ENCODE measurements around the gene TMUB1.

TMUB1 gene

DNA sequence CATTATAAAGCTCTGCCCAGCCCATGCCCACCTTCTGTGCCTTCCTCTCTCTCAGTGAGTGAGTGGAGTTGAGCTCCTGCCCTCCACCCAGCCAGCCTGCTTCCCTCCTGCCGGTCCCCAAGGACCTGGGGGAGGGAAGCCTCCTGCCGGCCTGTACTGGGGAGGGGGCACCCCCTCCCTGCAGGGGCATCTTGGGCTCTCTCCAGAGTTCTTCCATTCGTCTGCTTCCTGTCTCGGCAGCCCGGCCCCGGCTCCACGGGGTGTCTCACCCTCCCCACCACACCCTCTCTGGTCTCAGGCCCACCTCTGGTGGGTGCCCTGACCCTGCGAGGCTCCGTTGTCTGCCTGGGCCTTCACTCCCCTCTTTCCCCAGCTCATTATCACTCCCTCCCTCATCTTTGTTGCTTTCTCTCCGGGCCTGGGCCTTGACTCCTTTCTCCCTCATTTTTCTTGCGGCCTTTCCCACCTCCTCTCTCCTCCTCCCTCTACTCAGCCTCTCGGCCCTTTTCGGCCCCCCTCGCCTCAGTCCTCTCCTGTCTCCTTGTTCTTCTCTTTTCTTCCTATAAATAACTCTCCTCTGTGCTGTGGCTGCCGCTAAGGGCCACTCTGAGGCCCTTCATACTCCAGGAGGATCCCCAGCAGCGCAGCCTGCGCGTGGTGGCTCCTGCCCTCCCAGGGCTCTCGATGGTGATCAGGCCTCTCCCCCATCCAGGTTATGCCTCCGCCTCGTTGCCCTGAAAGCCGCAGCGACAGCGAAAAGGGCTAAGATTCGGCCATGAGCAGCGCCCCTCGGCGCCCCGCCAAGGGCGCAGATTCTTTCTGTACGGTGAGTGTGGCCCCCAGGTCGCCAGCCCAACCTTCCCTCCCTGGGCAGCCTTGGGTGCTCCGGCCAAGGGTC is 21.8 kb downstream of the TMUB1 start:
- no peak overlapping the region for H3K4me3 ChIP-seq (ENCODE audit: low read length)

GRCh38 chr7:151060416-151061212 is 22.7 kb downstream of the TMUB1 start:
- no peak overlapping the region for H4K8ac ChIP-seq (ENCODE audit: low read depth, low read length)
- peak overlapping the region; percentile 46 for H2AK5ac ChIP-seq (ENCODE audit: low read length)
- peak overlapping the region; percentile 71 for H3K4me3 ChIP-seq (ENCODE audit: low read length)
- no peak overlapping the region for H3K4ac ChIP-seq (ENCODE audit: low read depth, low read length)
- no peak overlapping the region for H3K27ac ChIP-seq (ENCODE audit: low read depth, low read length)
- H3K27me3 ChIP-seq (ENCODE audit: insufficient read depth, low read length, poor library complexity) = no peaks in the 10 kb centered on the region
- H3K4me2 ChIP-seq (ENCODE audit: low read length) = peak overlapping the region; percentile 93
- no peak overlapping the region for H4K5ac ChIP-seq (ENCODE audit: low read length)
- no peak overlapping the region for H2BK15ac ChIP-seq (replicated peaks; ENCODE audit: low read depth)
- no peak overlapping the region for H2BK5ac ChIP-seq (ENCODE audit: low read length)
- H3K9ac ChIP-seq (ENCODE audit: low read length) = peak overlapping the region; percentile 86
- peak; percentile 29 for DNase-seq
- H3K23ac ChIP-seq (ENCODE audit: low read length) = peak overlapping the region; percentile 75
- peaks cover 6% of the 10 kb centered on the region for H3K79me1 ChIP-seq (ENCODE audit: low read length)
- H3K18ac ChIP-seq (ENCODE audit: low read length) = peak overlapping the region; percentile 61
- H3K36me3 ChIP-seq (ENCODE audit: control insufficient read depth, insufficient read depth, low read length) = peaks cover 2% of the 10 kb centered on the region
- H3K56ac ChIP-seq (ENCODE audit: low read length) = peak overlapping the region; percentile 95
- peaks cover 21% of the 10 kb centered on the region for H3K4me1 ChIP-seq (ENCODE audit: control insufficient read depth, low read depth, low read length)
- H3K79me2 ChIP-seq (ENCODE audit: control insufficient read depth, insufficient read depth, low read length) = no peaks in the 10 kb centered on the region
- peak overlapping the region; percentile 8 for H2BK120ac ChIP-seq (ENCODE audit: low read depth, low read length)
- no CpG with 5 or more reads among the region's 21 CpGs for WGBS (ENCODE audit: extremely low coverage, insufficient coverage, low lambda C conversion rate)

More for the DNA sequence above, 21.8 kb downstream of the TMUB1 start:
- Histone ChIP-seq H3K18ac (ENCODE audit: low read length) (peak overlapping the region; percentile 8), H4K5ac (ENCODE audit: low read length) (no peak overlapping the region), H3K56ac (ENCODE audit: low read length) (peak overlapping the region; percentile 95), H3K27ac (ENCODE audit: low read depth, low read length) (no peak overlapping the region), H3K27me3 (ENCODE audit: insufficient read depth, low read length, poor library complexity) (no peaks in the 10 kb centered on the region), H3K4me2 (ENCODE audit: low read length) (peak overlapping the region; percentile 86), H4K8ac (ENCODE audit: low read depth, low read length) (no peak overlapping the region), H3K4me1 (ENCODE audit: control insufficient read depth, low read depth, low read length) (peaks cover 21% of the 10 kb centered on the region), H3K36me3 (ENCODE audit: control insufficient read depth, insufficient read depth, low read length) (peaks cover 2% of the 10 kb centered on the region), H3K23ac (ENCODE audit: low read length) (no peak overlapping the region), H3K79me1 (ENCODE audit: low read length) (peaks cover 6% of the 10 kb centered on the region), H2BK120ac (ENCODE audit: low read depth, low read length) (no peak overlapping the region), H2BK5ac (ENCODE audit: low read length) (peak overlapping the region; percentile 25), H3K4ac (ENCODE audit: low read depth, low read length) (no peak overlapping the region), H3K79me2 (ENCODE audit: control insufficient read depth, insufficient read depth, low read length) (no peaks in the 10 kb centered on the region), H2AK5ac (ENCODE audit: low read length) (peak overlapping the region; percentile 50), H2BK15ac (replicated peaks; ENCODE audit: low read depth) (no peak overlapping the region), H3K9ac (ENCODE audit: low read length) (peak overlapping the region; percentile 72)
- peak; percentile 64 for DNase-seq
- whole genome bisulfite sequencing (ENCODE audit: extremely low coverage, insufficient coverage, low lambda C conversion rate) = no CpG with 5 or more reads among the region's 33 CpGs

GRCh38 chr7:151060113-151060415 is 23.2 kb downstream of the TMUB1 start:
- Histone ChIP-seq H2BK15ac (replicated peaks; ENCODE audit: low read depth) (no peak overlapping the region), H4K8ac (ENCODE audit: low read depth, low read length) (no peak overlapping the region), H3K79me1 (ENCODE audit: low read length) (peaks cover 6% of the 10 kb centered on the region), H3K27ac (ENCODE audit: low read depth, low read length) (no peak overlapping the region), H2AK5ac (ENCODE audit: low read length) (peak overlapping the region; percentile 46), H3K9ac (ENCODE audit: low read length) (peak overlapping the region; percentile 86), H3K4me1 (ENCODE audit: control insufficient read depth, low read depth, low read length) (peaks cover 21% of the 10 kb centered on the region), H3K4me3 (ENCODE audit: low read length) (peak overlapping the region; percentile 71), H3K79me2 (ENCODE audit: control insufficient read depth, insufficient read depth, low read length) (no peaks in the 10 kb centered on the region), H3K23ac (ENCODE audit: low read length) (peak overlapping the region; percentile 75), H4K5ac (ENCODE audit: low read length) (no peak overlapping the region), H3K56ac (ENCODE audit: low read length) (peak overlapping the region; percentile 95), H3K36me3 (ENCODE audit: control insufficient read depth, insufficient read depth, low read length) (peaks cover 2% of the 10 kb centered on the region), H3K27me3 (ENCODE audit: insufficient read depth, low read length, poor library complexity) (no peaks in the 10 kb centered on the region), H3K4me2 (ENCODE audit: low read length) (peak overlapping the region; percentile 93), H3K4ac (ENCODE audit: low read depth, low read length) (peak overlapping the region; percentile 64), H3K18ac (ENCODE audit: low read length) (peak overlapping the region; percentile 61), H2BK120ac (ENCODE audit: low read depth, low read length) (peak overlapping the region; percentile 30), H2BK5ac (ENCODE audit: low read length) (no peak overlapping the region)
- WGBS (ENCODE audit: extremely low coverage, insufficient coverage, low lambda C conversion rate) = no CpG with 5 or more reads among the region's 17 CpGs
- peak; percentile 71 for DNase-seq

- peak within 1 kb of the TSS; percentile 95 for H3K56ac ChIP-seq (ENCODE audit: low read length)
- H3K36me3 ChIP-seq (ENCODE audit: control insufficient read depth, insufficient read depth, low read length) = no peaks in the 10 kb centered on the region
- peak within 1 kb of the TSS; percentile 64 for H3K4ac ChIP-seq (ENCODE audit: low read depth, low read length)
- DNase-seq = peak; percentile 84
- peak within 1 kb of the TSS; percentile 85 for H4K5ac ChIP-seq (ENCODE audit: low read length)
- peak within 1 kb of the TSS; percentile 76 for H2BK5ac ChIP-seq (ENCODE audit: low read length)
- H2AK5ac ChIP-seq (ENCODE audit: low read length) = peak within 1 kb of the TSS; percentile 46
- no peaks in the 10 kb centered on the region for H3K79me2 ChIP-seq (ENCODE audit: control insufficient read depth, insufficient read depth, low read length)
- peak within 1 kb of the TSS; percentile 30 for H2BK120ac ChIP-seq (ENCODE audit: low read depth, low read length)
- peaks cover 21% of the 10 kb centered on the region for H3K4me1 ChIP-seq (ENCODE audit: control insufficient read depth, low read depth, low read length)
- peak within 1 kb of the TSS; percentile 71 for H3K4me3 ChIP-seq (ENCODE audit: low read length)
- H2BK15ac ChIP-seq (replicated peaks; ENCODE audit: low read depth) = no peak within 1 kb of the TSS
- peaks cover 6% of the 10 kb centered on the region for H3K79me1 ChIP-seq (ENCODE audit: low read length)
- peak within 1 kb of the TSS; percentile 98 for H3K4me2 ChIP-seq (ENCODE audit: low read length)
- peak within 1 kb of the TSS; percentile 73 for H3K27ac ChIP-seq (ENCODE audit: low read depth, low read length)
- WGBS (ENCODE audit: extremely low coverage, insufficient coverage, low lambda C conversion rate) = no CpG with 5 or more reads among the region's 75 CpGs
- peak within 1 kb of the TSS; percentile 75 for H3K23ac ChIP-seq (ENCODE audit: low read length)
- H4K8ac ChIP-seq (ENCODE audit: low read depth, low read length) = no peak within 1 kb of the TSS
- no peaks in the 10 kb centered on the region for H3K27me3 ChIP-seq (ENCODE audit: insufficient read depth, low read length, poor library complexity)
- H3K18ac ChIP-seq (ENCODE audit: low read length) = peak within 1 kb of the TSS; percentile 61
- H3K9ac ChIP-seq (ENCODE audit: low read length) = peak within 1 kb of the TSS; percentile 86
Measured at GRCh38 chr7:151059367-151060112, 23.8 kb downstream of the TMUB1 start, which contains the start of gene SLC4A2. Gene SLC4A2, plus strand, starts transcription at chr7:151059589. Its CDS starts 2,399 bp downstream, at chr7:151061988.

GRCh38 chr7:151058781-151059366 is 24.4 kb downstream of the TMUB1 start:
- peak overlapping the region; percentile 62 for H3K4me3 ChIP-seq (ENCODE audit: low read length)
- H3K4ac ChIP-seq (ENCODE audit: low read depth, low read length) = no peak overlapping the region
- no peaks in the 10 kb centered on the region for H3K36me3 ChIP-seq (ENCODE audit: control insufficient read depth, insufficient read depth, low read length)
- peaks cover 21% of the 10 kb centered on the region for H3K4me1 ChIP-seq (ENCODE audit: control insufficient read depth, low read depth, low read length)
- no peaks in the 10 kb centered on the region for H3K27me3 ChIP-seq (ENCODE audit: insufficient read depth, low read length, poor library complexity)
- DNase-seq = peak; percentile 58
- peak overlapping the region; percentile 73 for H3K27ac ChIP-seq (ENCODE audit: low read depth, low read length)
- no peaks in the 10 kb centered on the region for H3K79me2 ChIP-seq (ENCODE audit: control insufficient read depth, insufficient read depth, low read length)
- WGBS (ENCODE audit: extremely low coverage, insufficient coverage, low lambda C conversion rate) = no CpG with 5 or more reads among the region's 18 CpGs
- H3K79me1 ChIP-seq (ENCODE audit: low read length) = peaks cover 6% of the 10 kb centered on the region
- H2BK120ac ChIP-seq (ENCODE audit: low read depth, low read length) = no peak overlapping the region
- H2BK15ac ChIP-seq (replicated peaks; ENCODE audit: low read depth) = no peak overlapping the region
- H3K18ac ChIP-seq (ENCODE audit: low read length) = peak overlapping the region; percentile 52
- peak overlapping the region; percentile 75 for H3K9ac ChIP-seq (ENCODE audit: low read length)
- H2BK5ac ChIP-seq (ENCODE audit: low read length) = peak overlapping the region; percentile 76
- peak overlapping the region; percentile 87 for H3K56ac ChIP-seq (ENCODE audit: low read length)
- H4K5ac ChIP-seq (ENCODE audit: low read length) = peak overlapping the region; percentile 85
- peak overlapping the region; percentile 75 for H3K23ac ChIP-seq (ENCODE audit: low read length)
- H4K8ac ChIP-seq (ENCODE audit: low read depth, low read length) = no peak overlapping the region
- H3K4me2 ChIP-seq (ENCODE audit: low read length) = peak overlapping the region; percentile 98
- peak overlapping the region; percentile 29 for H2AK5ac ChIP-seq (ENCODE audit: low read length)

All from mesendoderm (in vitro differentiated cells).